ENCODE measurements around the gene GNRH2. TPM values are rescaled to one million over a fixed set of nuclear protein-coding genes. Genes with fewer than 3 reads are reported as not detected.

The GNRH2 gene
- total and polyA plus RNA-seq, 2 of the 8 experiments (the other 6 are each of a cell fraction or from before 2014, with no cell fraction given) = 0.09 to 0.82 TPM

DNA sequence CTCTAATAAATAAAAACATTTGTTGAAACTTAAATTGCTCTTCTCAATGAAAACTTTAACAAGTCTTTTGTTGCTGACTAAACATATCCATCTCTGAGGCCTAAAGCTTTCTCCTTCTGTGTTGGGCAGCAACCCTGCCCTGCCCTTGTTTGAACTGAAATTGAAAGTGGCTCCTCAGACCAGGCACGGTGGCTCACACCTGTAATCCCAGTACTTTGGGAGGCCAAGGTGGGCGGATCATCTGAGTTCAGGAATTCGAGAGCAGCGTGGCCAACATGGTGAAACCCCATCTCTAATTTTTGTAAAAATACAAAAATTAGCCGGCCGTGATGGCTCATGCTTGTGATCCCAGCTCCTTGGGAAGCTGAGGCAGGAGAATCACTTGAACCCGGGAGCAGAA is 29.2 kb upstream of the GNRH2 start:
- Histone ChIP-seq H4K20me1 (replicated peaks in 1 of 2; ENCODE audit: control insufficient read depth in 1 of 2, insufficient read depth in 2 of 2, low read length in 2 of 2) (no peaks in the 10 kb centered on the region), H3K36me3 (ENCODE audit: control insufficient read depth in 2 of 4, insufficient read depth in 4 of 4, low read length in 3 of 4) (peaks cover 6 to 27% (median 10%) of the 10 kb centered on the region in 4 experiments)

More for the DNA sequence above, 29.2 kb upstream of the GNRH2 start:
- H2BK15ac ChIP-seq (ENCODE audit: low read length) = no peak overlapping the region
- no peak overlapping the region for H3K14ac ChIP-seq (ENCODE audit: insufficient read length)
- 94% methylated on average over 7 of the region's 7 CpGs; no CpG with 5 or more reads in 1 of the 2 experiments for WGBS, 2 experiments (ENCODE audit: extremely low coverage in 1 of 2, insufficient coverage in 1 of 2, insufficient read length in 1 of 2, insufficient replicate concordance in 2 of 2, low coverage in 1 of 2, low lambda C conversion rate in 2 of 2, missing lambda C conversion rate in 1 of 2)
- no peak overlapping the region for H3K23ac ChIP-seq (ENCODE audit: insufficient read length)
- H2BK5ac ChIP-seq (ENCODE audit: low read depth, low read length) = no peak overlapping the region
- H2BK12ac ChIP-seq (ENCODE audit: low read depth, low read length) = no peak overlapping the region
- H3K27ac ChIP-seq (ENCODE audit: low read depth, low read length) = no peak overlapping the region
- H3K4me1 ChIP-seq (replicated peaks in 1 of 4; ENCODE audit: control insufficient read depth in 3 of 4, insufficient read depth in 4 of 4, low read length in 3 of 4) = no peaks in the 10 kb centered on the region
- no peak overlapping the region for H3K56ac ChIP-seq (replicated peaks; ENCODE audit: insufficient read length, low read depth, low read length)
- H2BK20ac ChIP-seq (ENCODE audit: low read length) = no peak overlapping the region
- no peak overlapping the region for H3K4me3 ChIP-seq (ENCODE audit: extremely low read depth in 1 of 4, insufficient read depth in 2 of 4, low read depth in 3 of 4, low read length in 4 of 4)
- TF ChIP-seq BRCA1 (IDR thresholded peaks at IDR 0.05; ENCODE audit: low read depth, low read length) (no peak), EGR1 (IDR thresholded peaks at IDR 0.05; ENCODE audit: borderline replicate concordance, low read depth, low read length) (no peak), SUZ12 (IDR thresholded peaks at IDR 0.05; ENCODE audit: low read length) (no peak)
- TF ChIP-seq, protein P1, sequence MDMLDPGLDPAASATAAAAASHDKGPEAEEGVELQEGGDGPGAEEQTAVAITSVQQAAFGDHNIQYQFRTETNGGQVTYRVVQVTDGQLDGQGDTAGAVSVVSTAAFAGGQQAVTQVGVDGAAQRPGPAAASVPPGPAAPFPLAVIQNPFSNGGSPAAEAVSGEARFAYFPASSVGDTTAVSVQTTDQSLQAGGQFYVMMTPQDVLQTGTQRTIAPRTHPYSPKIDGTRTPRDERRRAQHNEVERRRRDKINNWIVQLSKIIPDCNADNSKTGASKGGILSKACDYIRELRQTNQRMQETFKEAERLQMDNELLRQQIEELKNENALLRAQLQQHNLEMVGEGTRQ (IDR thresholded peaks at IDR 0.05; ENCODE audit: low read length) = no peak
- H4K8ac ChIP-seq (ENCODE audit: extremely low read depth, insufficient read depth, low read length) = no peak overlapping the region
- DNase-seq (ENCODE audit: low read depth in 1 of 2, low spot score in 2 of 2) (no peak), FAIRE-seq (no peak)
- H3K23me2 ChIP-seq (ENCODE audit: low read depth, low read length) = no peaks in the 10 kb centered on the region
- no peak overlapping the region for H4K91ac ChIP-seq (replicated peaks; ENCODE audit: insufficient read length, low read length)
- H3K18ac ChIP-seq (ENCODE audit: extremely low read depth, low read length) = no peak overlapping the region
- H2AK5ac ChIP-seq (ENCODE audit: low read depth, low read length) = no peak overlapping the region
- CTCF ChIA-PET (ENCODE audit: partially characterized antibody) = no interaction called here
- H3K9me3 ChIP-seq (ENCODE audit: insufficient read depth in 2 of 2, low read depth in 1 of 2, low read length in 1 of 2) = peaks cover 3 to 7% of the 10 kb centered on the region in 2 experiments; a peak in 1 of 4 replicates
- H3K4ac ChIP-seq (replicated peaks; ENCODE audit: insufficient read length, low read depth, low read length) = no peak overlapping the region
- no peaks in the 10 kb centered on the region for H3K79me1 ChIP-seq (ENCODE audit: low read depth, low read length)
- H3K79me2 ChIP-seq (ENCODE audit: control insufficient read depth in 1 of 2, insufficient read depth in 2 of 2, low read length in 2 of 2) = no peaks in the 10 kb centered on the region
- no peak overlapping the region for H4K5ac ChIP-seq (ENCODE audit: insufficient read length, low read depth, low read length)
- POLR2A ChIA-PET (ENCODE audit: partially characterized antibody) = no interaction called here
- H2AFZ ChIP-seq (ENCODE audit: low read length) = no peak overlapping the region
- no peak overlapping the region for H3K4me2 ChIP-seq (ENCODE audit: insufficient read depth in 1 of 2, low read depth in 2 of 2, low read length in 2 of 2)
- no peak overlapping the region for H3K9ac ChIP-seq (replicated peaks in 1 of 4; ENCODE audit: extremely low read depth in 1 of 4, low read depth in 3 of 4, low read length in 3 of 4)
- no peaks in the 10 kb centered on the region for H3K27me3 ChIP-seq (replicated peaks in 1 of 4; ENCODE audit: control insufficient read depth in 3 of 4, extremely low read depth in 1 of 4, insufficient read depth in 3 of 4, low read length in 3 of 4)
- no peak overlapping the region for H2BK120ac ChIP-seq (replicated peaks; ENCODE audit: low read depth, low read length)

Measured in H1 (cell line).